Non-pigmented ciliary epithelial cell (primary cell): ENCODE results near the gene ST6GALNAC4.
A peak's percentile ranks its signal among the peaks of the same experiment; 100 is the strongest.

Experiments used
- DNase-seq: peaks from one replicate; pipeline ENCODE4 v3.0.0-alpha.2; 2010; ENCODE audit warnings: low read depth

ST6GALNAC4 gene

GRCh38 chr9:127912296-127912695 is 4.5 kb downstream of the ST6GALNAC4 start:
- DNase-seq = no peak

GRCh38 chr9:127910613-127911205 is 6.1 kb downstream of the ST6GALNAC4 start:
- DNase-seq = no peak

GRCh38 chr9:127909839-127910273 is 7.0 kb downstream of the ST6GALNAC4 start:
- DNase-seq = no peak

GRCh38 chr9:127908660-127908926 is 8.2 kb downstream of the ST6GALNAC4 start:
- DNase-seq = no peak

- no peak for DNase-seq
Measured at GRCh38 chr9:127907867-127908659, 8.8 kb downstream of the ST6GALNAC4 start.

GRCh38 chr9:127905788-127906191 is 11.1 kb downstream of the ST6GALNAC4 start:
- no peak for DNase-seq

- DNase-seq = no peak
Measured at GRCh38 chr9:127905004-127905728, 11.7 kb downstream of the ST6GALNAC4 start.

- DNase-seq = no peak
Measured at GRCh38 chr9:127904561-127905003, 12.3 kb downstream of the ST6GALNAC4 start.

- DNase-seq = no peak
Measured at GRCh38 chr9:127903557-127904475, 13.0 kb downstream of the ST6GALNAC4 start.

GRCh38 chr9:127899128-127899943 is 17.5 kb downstream of the ST6GALNAC4 start, which contains the start of gene ST6GALNAC6:
ST6GALNAC6 (minus strand) TSS chr9:127899603; CDS start chr9:127897981, 1,622 bp downstream.
- DNase-seq = no peak

- DNase-seq = peak; percentile 67
Measured at GRCh38 chr9:127898433-127899127, 18.3 kb downstream of the ST6GALNAC4 start.

- peak; percentile 34 for DNase-seq
Measured at GRCh38 chr9:127897193-127897692, 19.6 kb downstream of the ST6GALNAC4 start.

- no peak for DNase-seq
Measured at GRCh38 chr9:127896395-127897192, 20.2 kb downstream of the ST6GALNAC4 start.

GRCh38 chr9:127895811-127896210 is 21.0 kb downstream of the ST6GALNAC4 start:
- DNase-seq = no peak

- DNase-seq = no peak
Measured at GRCh38 chr9:127893392-127893791, 23.4 kb downstream of the ST6GALNAC4 start.

- no peak for DNase-seq
Measured at GRCh38 chr9:127892831-127893230, 24.0 kb downstream of the ST6GALNAC4 start.

GRCh38 chr9:127890053-127890452 is 26.8 kb downstream of the ST6GALNAC4 start:
- no peak for DNase-seq

- DNase-seq = no peak
Measured at GRCh38 chr9:127887792-127888191, 29.0 kb downstream of the ST6GALNAC4 start.

GRCh38 chr9:127886401-127886972 is 30.4 kb downstream of the ST6GALNAC4 start:
- DNase-seq = no peak
